Activated naive CD4-positive, alpha-beta T cell treated with anti-CD3 and anti-CD28 coated beads, Interleukin-2, amount 50 U/mL, for 16 hours (primary cell): ENCODE measurements around the gene SNAPC4.
A peak's percentile ranks its signal among the peaks of the same experiment; 100 is the strongest.
"Not testable (repeated sequence)": the region's sequence is repeated elsewhere in the genome, so short reads cannot be mapped to it uniquely, and the experiment has no call there.

ENCODE experiments used
- DNase-seq: peaks from one replicate; pipeline ENCODE4 v3.0.0-alpha.2; 2020

SNAPC4 gene

GRCh38 chr9:136405904-136406303 lies 5.9 kb upstream of the SNAPC4 start:
- not testable (repeated sequence) for DNase-seq

DNA sequence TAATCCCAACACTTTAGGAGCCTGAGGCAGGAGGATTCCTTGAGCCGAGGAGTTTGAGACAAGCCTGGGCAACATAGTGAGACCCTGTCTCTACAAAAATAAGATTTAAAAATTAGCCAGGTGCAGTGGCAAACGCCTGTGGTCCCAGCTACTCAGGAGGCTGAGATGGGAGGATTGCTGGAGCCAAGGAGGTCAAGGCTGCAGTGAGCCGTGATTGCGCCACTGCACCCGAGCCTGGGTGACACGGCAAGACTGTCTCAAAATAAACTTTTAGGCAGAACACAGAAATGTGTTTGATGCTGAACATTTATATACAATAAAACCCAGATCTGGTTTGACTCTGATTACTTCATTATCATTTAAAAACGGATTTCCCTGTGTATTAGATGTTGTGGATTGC lies 5.5 kb upstream of the SNAPC4 start:
- no peak for DNase-seq

DNA sequence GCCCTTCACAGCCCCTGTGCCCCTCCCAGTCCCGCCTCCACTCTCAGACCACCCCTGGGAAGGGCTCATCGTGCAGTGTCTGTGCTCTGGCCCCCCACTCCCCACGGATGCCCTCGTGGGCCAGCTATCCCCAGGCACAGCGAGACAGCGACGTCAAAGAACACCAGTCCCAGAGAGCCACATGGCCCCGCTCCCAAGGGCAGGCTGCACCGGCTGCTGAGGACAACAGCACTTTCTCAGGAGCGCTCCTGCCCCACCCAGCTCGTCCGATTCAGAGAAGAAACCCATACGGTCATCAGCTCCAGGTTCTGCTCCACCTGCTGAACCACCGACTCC lies 4.8 kb upstream of the SNAPC4 start:
- DNase-seq = no peak

- peak; percentile 30 for DNase-seq
These were observed 4.2 kb upstream of the SNAPC4 start for GRCh38 chr9:136403915-136404800.

DNA sequence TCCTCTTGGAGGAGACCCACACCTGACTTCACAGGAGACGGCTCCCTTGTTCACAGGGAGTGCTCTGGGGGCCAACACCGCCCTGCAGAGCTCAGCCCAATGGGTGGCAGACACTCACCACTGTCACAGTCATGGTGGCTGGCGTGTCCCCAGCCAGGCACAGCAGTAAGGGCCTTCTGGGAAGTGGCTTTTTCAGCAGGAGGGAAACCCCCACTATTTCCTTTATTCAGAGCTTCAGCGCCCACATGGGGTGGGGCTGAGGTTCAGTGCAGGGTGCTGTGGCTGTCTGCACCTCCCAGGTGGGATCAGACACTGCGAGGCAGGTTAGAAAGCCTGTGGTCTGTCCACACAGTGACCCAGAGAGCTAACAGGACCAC lies 3.6 kb upstream of the SNAPC4 start:
- DNase-seq = peak; percentile 73

DNA sequence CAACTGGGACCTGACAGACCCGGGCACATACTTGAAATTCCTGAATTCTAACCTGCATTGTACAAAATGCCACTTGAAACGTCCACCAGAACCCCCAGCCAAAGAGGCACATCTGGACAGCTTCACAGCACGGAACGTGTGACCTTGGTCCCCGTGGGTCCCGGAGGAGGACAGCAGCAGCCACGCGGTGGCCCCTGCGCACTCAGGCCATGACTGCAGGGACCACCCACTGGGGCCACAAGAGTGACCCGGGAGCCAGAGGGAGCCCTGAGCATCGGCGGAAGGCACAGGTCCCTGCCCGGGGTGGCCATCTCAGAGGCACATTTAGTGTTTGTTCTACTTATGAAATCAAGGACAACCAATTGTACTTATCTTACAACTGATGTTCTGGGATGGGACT lies 2.1 kb upstream of the SNAPC4 start:
- DNase-seq = no peak

DNA sequence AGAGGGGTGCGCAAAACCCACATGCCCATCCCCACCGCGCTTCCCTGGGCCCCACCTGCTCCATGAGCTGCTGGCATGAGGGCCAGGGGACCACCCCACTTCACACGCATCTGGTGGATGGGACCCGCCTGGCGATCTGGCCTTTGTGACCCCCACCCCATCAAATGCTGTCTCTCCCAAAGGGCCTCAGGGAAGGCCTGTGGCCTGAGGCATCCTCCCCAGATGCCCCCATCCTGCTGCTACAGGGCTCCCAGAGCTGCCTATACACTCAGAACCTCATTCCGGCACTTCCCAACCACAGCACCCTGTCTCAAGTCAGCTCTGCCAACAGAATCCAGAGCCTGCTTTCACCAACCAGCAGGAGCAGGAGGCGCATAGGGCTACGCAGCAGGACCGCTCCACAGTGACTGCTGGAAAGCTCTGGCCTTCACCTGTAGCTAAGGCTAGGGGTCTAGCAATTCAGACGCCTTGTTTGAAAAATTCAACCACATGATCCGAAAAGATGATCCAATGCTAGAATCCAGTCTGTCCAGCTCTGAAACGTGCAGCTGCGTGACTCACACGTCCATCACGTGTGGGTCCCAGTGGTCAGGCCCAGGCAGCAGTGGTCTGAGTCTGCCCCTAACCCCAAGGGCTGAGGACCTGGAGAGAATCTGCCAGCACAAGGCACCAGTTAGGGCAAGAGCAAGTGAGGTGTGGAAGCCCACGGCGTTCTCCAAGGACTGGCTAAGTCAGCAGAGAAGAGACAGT lies 1.4 kb upstream of the SNAPC4 start:
- DNase-seq = no peak

GRCh38 chr9:136399176-136400037 lies 563 bp downstream of the SNAPC4 start:
- peak; percentile 45 for DNase-seq

GRCh38 chr9:136398286-136398685 lies 1.7 kb downstream of the SNAPC4 start:
- DNase-seq = no peak

DNA sequence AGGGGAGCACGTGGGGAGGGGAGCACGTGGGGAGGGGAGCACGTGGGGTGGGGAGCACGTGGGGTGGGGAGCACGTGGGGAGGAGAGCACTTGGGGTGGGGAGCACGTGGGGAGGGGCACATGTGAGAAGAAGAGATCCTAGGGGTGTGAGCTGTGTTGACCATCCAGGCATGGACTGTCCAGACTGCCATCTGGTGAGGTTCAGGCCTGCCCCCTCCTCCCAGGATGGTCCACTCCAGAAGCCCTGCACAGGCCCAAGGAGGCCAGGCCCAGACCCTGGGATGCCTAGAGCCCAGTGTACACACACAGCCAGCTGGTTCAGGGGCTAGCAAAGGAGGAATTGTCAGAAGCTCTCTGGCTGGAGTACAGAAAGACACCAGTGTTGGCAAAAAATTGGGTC lies 2.3 kb downstream of the SNAPC4 start:
- no peak for DNase-seq

- no peak for DNase-seq
These were observed 3.8 kb downstream of the SNAPC4 start for GRCh38 chr9:136396219-136396515.

DNA sequence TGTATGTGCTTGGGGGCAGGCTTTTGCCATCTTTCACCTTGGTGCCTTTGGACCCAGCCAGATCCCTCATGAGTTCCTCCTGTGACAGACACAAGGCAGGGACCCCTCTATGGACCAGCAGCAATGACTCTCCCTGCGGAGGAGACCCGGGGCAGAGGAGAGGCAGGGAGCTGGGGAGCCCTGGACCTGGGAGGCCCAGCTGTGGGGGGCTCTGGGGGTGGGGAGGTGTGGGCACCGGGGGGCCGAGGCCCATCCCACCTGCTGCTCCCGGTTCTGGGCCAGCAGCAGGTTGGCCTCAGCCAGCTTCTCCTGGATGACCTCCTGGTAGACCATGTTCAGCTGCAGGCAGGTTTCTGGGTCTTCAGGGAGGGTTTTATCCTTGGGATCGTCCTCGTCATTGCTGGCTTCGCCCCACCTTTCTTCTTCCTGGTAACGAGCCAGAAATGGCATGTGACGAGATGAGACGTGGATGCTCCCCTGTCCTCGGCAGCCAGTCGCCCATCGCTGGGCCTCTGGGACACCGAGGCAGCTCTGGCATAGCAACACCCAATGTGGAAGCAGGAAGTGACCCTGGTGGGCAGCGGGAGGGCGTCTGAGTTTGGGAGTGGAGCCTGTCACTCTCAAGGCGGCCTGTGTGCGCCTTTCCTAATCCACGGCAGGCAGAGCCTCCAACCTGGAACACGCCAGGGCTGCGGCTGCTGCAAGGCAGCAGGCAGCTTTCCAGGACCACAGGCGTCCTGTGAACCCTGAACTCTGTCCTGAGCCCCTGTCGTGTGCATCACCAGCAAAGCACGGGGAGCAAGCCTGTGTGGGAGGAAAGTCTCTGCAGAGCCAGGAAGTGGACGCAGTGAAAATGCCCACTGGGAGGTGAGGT lies 4.4 kb downstream of the SNAPC4 start:
- DNase-seq = no peak

DNA sequence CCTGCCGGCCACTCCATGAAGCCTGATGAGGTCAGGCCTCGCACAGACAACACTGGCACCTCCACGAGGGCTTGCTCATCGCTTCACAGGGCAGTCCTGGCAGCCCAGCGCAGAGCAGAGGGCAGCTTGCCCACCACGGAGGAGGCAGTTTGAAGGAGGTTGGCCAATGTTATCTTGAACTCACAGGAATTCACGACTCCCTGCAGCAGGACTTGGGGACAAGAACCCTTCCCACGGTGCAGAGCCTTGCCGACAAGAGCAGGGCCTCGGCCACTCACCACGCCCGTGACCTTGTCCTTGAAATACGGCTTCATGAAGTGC lies 5.0 kb downstream of the SNAPC4 start:
- no peak for DNase-seq

DNA sequence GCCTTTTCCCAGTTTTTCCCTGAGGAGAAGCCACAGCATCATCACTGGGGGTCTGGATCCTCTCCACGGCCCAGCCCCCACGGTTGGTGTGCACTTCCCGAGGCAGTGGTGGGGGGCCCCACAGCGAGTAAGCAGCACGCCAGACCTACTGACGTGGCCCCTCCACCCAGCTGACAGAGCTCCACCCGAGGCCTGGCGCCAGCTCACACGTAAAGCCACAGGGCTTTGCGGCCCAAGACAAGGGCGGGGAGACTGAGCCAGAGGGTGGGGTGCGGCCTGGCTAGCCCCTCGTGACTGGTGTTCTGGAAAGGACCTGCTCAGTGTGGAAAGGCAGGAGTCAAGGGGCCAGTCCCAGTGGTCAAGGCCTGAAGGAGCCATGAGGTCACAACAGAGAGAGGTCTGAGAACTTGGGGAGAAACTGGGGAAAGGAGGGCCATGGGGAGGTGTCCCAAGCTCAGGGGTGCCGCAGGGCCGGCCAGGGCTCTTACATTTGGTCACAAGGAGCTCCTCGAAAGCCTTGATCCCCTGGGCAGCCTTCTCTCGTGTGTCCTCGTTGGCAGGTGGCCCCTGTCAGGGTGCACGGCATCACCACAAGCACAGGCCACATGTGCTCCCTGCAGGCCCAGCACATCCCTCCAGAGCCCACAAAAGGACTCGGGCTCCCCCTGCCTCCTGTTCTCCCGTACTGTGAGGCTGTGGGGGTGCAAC lies 5.5 kb downstream of the SNAPC4 start:
- DNase-seq = no peak

DNA sequence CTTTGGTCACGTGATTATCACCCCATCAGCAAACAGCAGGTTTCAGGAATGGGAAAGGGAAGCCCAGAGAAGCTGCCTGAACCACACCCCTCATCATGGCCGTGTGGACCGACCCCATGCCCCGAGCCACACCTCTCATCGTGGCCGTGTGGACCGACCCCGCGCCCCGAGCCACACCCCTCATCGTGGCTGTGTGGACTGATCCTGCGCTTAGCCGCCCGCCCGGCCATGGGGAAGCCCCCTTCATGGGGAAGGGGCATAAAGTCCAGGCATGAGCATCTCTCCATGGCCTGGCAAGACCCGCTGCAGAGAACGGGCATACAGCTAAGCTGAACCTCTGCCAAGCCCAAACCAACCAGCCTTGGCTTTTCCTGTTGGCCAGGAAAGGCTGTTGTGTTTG lies 6.4 kb downstream of the SNAPC4 start:
- no peak for DNase-seq

- DNase-seq = no peak
These were observed 7.2 kb downstream of the SNAPC4 start for GRCh38 chr9:136392538-136393449.

- no peak for DNase-seq
These were observed 8.0 kb downstream of the SNAPC4 start for GRCh38 chr9:136391737-136392537.

DNA sequence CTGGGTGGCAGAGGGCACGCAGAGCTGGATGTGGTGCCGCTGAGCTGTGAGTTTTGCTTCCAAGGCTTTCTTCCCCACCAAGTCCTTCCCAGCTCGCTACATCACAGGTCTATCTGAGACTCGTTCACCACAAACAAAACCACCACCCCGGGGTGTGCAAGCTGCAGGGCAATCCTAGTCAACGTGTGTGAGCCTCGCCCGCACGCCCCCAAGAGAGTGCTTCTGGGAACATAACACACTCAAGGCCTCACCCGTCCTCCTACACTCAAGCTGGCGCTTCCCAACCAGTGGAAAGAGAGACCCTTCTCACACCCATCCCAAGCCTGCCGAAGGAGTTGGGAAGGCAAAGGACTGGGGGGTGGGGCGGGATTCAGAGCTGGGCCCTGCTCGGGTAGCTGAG lies 10.6 kb downstream of the SNAPC4 start:
- no peak for DNase-seq

DNA sequence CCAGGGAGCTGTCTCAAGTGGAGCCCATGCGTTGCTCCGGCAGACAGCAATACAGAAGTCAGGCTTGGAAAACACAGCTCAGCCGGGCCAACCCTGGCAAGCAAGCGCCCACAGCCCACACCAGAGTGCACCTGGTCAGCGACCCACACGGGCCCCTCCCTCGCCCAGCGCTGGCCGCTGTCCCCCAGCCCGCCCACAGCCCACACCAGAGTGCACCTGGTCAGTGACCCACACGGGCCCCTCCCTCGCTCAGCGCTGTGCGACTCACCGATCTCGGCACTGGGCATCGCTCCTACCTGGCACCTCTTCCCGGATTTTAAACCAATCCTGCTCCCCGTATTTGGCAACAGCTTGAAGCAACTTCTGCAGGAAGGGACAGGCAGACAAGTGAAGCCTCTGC lies 12.8 kb downstream of the SNAPC4 start:
- no peak for DNase-seq

GRCh38 chr9:136386018-136386417 lies 14.0 kb downstream of the SNAPC4 start:
- no peak for DNase-seq
